NCI-H510A (cell line): ENCODE data around the gene SCN3A.
A peak's percentile ranks its signal among the peaks of the same experiment; 100 is the strongest.

Experiments
- DNase-seq: peaks from one replicate; lab custom pipeline; 2025; lab: John Stamatoyannopoulos, UW

SCN3A gene

GRCh38 chr2:165203689-165204559 is at the start of gene SCN3A:
SCN3A (minus strand) TSS chr2:165204050; CDS start chr2:165176394, 27,656 bp downstream.
- peak; percentile 26 for DNase-seq

DNA sequence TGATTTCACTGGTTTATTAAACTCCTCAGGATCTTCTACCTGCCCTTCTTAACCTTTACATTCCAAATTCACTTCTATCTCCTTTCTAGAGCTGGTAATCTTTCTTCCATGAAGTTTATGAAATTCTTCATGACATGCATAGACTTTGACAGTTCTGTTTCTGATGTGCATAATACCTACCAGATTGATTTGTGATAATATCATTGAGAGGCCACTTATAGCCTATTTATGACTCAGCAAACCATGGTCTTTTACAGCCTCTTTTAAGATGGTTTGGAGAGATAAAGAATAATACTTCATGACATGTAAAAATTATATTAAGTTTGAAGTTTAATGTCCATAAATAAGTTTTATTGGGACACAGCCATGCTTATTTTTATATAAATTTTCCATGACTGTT is 49.3 kb upstream of the SCN3A start:
- DNase-seq, result no peak

DNA sequence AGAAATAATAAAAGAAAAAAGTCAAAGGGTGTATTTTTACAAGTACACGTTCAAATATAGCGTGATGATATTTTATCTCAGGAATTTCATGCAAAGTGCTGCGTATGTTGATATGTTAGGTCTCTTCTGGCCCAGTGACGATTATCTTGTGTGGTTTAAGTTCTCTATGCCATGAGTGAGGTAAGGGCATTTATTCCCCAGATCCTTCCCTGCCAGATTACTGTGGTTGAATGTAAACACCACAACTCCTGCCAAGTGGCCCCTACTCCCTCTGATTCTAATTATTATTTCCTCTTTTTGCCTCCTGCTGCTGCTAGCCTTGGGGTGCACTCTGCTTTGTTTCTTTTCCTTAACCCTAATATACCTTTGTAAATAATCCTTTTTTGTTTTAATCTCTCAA is 47.5 kb upstream of the SCN3A start:
- DNase-seq, result no peak

GRCh38 chr2:165248238-165248637 is 44.4 kb upstream of the SCN3A start:
- DNase-seq, result no peak

DNA sequence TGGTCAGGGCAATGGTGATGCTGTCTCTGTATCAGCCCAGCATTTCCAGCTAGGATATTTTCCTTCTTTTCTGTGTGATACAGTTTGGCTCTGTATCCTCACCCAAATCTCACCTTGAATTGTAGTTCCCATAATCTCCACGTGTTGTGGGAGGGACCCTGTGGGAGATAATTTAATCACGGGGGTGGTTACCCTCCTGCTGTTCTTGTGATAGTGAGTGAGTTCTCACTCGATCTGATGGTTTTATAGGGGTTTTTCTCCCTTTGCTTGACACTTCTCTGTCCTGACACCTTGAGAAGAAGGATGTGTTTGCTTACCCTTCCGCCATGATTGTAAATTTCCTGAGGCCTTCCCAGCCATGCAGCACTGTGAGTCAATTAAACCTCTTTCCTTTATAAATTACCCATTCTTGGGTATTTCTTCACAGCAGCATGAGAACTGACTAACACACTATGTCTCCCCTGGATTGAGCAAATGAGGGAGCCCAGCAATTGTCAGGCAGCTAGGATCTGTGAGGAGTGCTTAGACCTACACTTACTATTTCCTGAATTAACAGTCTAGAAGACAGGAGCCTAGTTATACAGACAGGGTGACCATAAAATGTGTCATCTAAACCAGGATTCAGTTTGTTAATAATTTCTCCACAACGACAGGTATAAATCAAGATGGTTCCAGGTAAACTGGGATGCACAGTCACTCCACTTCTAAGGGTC is 41.4 kb upstream of the SCN3A start:
- DNase-seq, result no peak

DNA sequence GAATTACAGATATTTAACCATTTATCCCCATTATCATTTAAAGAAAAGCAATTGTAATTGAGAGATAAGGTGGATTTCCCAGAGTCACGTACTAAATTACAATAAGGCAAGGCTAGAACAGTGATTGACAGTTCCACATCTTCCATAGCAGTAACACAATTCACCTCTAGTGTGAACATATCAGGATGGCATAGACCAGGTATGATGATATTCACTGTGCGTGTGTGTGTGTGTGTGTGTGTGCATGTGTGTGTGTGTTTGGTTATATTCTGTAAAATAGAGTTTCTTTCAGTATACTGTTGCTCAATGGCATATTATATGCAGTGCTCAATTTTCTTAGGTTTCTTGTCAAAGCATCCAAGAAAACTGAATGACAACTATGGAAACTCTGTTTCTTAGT is 37.1 kb upstream of the SCN3A start:
- DNase-seq, result no peak

GRCh38 chr2:165239856-165240515 is 36.1 kb upstream of the SCN3A start:
- DNase-seq, result no peak

- no peak for DNase-seq
These were observed 35.4 kb upstream of the SCN3A start, which contains the start of gene SCN2A for GRCh38 chr2:165239230-165239629. SCN2A (plus strand) TSS chr2:165239414; CDS start chr2:165295824, 56,410 bp downstream.

GRCh38 chr2:165238295-165238694 is 34.4 kb upstream of the SCN3A start:
- no peak for DNase-seq

DNA sequence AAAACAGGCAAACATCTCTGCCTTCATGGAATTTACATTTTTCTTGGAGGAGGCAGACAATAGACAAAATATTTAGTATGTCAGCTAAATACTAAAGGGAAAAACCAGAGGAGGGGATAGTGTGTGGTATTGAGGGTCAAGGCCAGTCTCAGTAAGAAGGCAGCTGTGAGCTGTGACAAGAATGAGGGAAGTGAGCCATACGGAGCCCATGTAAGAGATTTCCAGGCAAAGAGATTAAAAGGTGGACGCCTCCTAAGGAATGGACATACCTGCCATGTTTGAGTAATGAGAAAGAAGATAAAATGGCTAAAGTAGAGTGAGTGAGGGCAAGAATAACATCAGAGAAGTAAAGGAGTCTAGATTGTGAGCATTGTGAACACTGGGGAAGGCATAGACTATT is 33.2 kb upstream of the SCN3A start:
- DNase-seq, result no peak

- no peak for DNase-seq
These were observed 23.7 kb upstream of the SCN3A start for GRCh38 chr2:165227571-165227970.

GRCh38 chr2:165224941-165225340 is 21.1 kb upstream of the SCN3A start:
- DNase-seq, result no peak

DNA sequence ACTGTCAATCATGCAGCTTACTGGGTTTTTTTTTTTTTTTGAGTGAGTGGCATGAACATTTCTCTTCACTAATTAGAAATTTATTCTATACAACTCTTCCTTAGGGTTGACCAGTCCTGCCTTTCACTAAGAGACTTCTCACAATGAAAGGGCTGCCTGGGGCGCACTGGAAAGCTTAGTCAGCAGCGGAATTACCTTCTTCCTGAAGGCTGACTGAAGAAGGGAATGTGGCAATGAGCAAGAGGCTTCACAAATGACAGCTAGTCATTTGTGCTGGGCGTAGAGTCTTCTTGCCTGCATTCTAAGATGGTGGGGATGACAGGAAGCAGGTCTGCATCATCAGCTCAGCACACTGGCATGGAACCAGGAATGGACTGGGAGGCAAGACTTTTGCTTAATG is 15.6 kb upstream of the SCN3A start:
- DNase-seq, result no peak

- DNase-seq, result no peak
These were observed 10.2 kb upstream of the SCN3A start for GRCh38 chr2:165214093-165214492.

DNA sequence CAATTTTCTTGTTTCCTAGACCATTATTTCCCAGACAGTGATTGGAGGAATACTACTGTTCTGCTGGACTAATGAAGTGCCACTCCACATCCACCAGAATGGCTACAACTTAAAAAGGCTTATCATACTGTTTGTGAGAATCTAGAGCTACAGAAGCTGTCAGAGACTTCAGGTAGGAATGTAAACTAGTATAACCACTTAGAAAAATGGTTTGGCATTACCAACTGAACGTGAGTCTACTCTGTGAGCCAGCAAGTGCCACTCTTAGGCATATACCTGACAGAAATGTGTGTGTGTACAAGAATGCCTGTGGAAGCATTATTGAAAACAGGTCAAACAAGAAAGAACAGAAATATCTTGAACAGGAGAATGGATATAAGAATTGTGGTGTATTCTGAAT is 4.2 kb upstream of the SCN3A start:
- no peak for DNase-seq

- DNase-seq, result no peak
These were observed 2.0 kb upstream of the SCN3A start for GRCh38 chr2:165205865-165206264.

GRCh38 chr2:165202239-165202638 is 1.6 kb downstream of the SCN3A start:
- no peak for DNase-seq

DNA sequence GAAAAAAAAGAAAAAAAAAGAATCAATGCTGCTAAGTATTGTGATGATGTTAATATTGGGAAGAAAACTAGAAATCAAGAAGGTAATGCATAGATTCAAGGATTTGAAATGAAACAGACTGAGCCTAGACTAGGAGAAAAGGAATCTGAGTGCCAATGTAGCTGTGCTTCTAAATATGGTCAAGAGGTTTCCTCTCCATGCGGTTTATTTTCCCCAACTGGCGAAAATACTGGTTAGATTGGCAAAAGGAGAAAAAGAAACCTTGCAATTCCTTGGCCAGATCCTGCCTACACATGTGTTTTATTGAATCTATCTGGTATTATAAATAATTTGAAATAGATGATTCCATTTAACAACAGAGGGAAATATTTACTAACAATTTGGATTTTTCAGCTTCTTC is 5.7 kb downstream of the SCN3A start:
- DNase-seq, result no peak

GRCh38 chr2:165197346-165197745 is 6.5 kb downstream of the SCN3A start:
- DNase-seq, result no peak

DNA sequence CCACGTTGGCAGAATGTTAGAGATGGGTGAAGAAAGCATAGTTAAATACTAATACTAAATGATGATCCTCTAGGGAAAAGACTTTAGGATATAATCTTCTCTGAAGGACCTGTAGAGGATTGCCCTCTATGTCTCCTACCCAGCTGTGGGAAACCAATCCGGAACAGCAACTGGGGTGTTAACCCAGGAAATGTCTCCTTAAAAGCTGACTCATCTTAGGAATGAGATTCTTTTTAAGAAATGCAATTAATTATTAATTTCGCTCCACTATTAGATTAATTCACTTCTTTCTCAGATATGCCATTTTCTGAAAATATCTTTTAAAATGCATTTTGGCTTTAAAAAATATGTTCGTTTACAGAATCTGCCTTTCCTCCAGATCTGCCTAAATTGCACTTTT is 7.4 kb downstream of the SCN3A start:
- no peak for DNase-seq

- DNase-seq, result no peak
These were observed 10.6 kb downstream of the SCN3A start for GRCh38 chr2:165193178-165193777.

DNA sequence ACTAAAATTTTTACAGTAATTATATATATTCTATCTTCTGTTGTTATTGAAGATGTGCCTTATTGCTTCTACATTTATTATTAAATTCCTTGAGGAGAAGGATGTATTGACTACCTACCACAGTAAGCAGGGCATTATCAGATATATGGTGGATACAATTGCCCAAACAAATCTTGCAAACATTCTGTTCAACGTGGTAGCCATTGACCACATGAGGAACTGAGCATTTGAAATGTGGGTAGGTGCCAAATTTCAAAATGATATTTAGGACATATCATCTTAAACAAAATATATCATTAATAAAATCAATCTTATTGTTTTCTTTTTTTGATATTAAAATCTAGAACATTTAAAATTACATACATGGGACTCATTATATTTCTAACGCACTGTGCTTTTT is 11.1 kb downstream of the SCN3A start:
- DNase-seq, result no peak
